HEK293 (cell line): ENCODE data around the gene FBXL13.

ENCODE experiments used
- CTCF ChIA-PET: fragments of 350-600 bp; formaldehyde crosslinking; extraction: SDS; loops from one replicate; lab custom pipeline; 2021; ENCODE audit warnings: antibody characterized with exemption; lab: Yijun Ruan, JAX
- POLR2A ChIA-PET: fragments of 300-600 bp; formaldehyde crosslinking; extraction: SDS; loops from one replicate; lab custom pipeline; 2020; ENCODE audit warnings: antibody characterized with exemption, inconsistent platforms; lab: Yijun Ruan, JAX
- H3K27ac ChIP-seq: fragments of 200-500 bp; sonication (Bioruptor generic); 2 replicates; pipeline ENCODE4 v1.5.1; 2014; ENCODE audit warnings: low read depth, low read length, control low read depth, inconsistent platforms; ENCODE audit errors: extremely low read depth
- H3K36me3 ChIP-seq, 2 experiments: fragments of 200-500 bp in 1 of 2; sonication (Bioruptor generic) in 1 of 2; 1 replicate in 1 of 2; 2 replicates in 1 of 2; pipeline ENCODE4 v1.5.1; 2014 to 2017; ENCODE audit warnings: inconsistent platforms in 2 of 2, low read length in 2 of 2; ENCODE audit not compliant: control insufficient read depth in 2 of 2, insufficient read depth in 1 of 2
- H3K4me1 ChIP-seq: fragments of 200-500 bp; sonication (Bioruptor generic); 2 replicates; pipeline ENCODE4 v1.5.1; 2014; ENCODE audit warnings: mild to moderate bottlenecking, low read length, inconsistent platforms; ENCODE audit not compliant: control insufficient read depth, insufficient read depth
- H3K4me3 ChIP-seq: 2 replicates; pipeline ENCODE4 v1.5.1; 2011; ENCODE audit warnings: low read depth, mild to moderate bottlenecking, control low read depth, low read length, moderate library complexity
- H3K9me3 ChIP-seq: fragments of 200-500 bp; sonication (Bioruptor generic); 2 replicates; pipeline ENCODE4 v1.5.1; 2014; ENCODE audit warnings: low read depth, low read length, inconsistent platforms; ENCODE audit not compliant: control insufficient read depth, insufficient read depth
- AEBP2 ChIP-seq: fragments of 450-650 bp; formaldehyde crosslinking; IDR thresholded peaks from 2 replicates; pipeline ENCODE4 v1.5.1; 2016; ENCODE audit warnings: missing biosample characterization, missing genetic modification characterization, borderline replicate concordance
- BCL6B ChIP-seq: fragments of 450-650 bp; formaldehyde crosslinking; IDR thresholded peaks from 2 replicates; pipeline ENCODE4 v1.5.1; 2017; ENCODE audit warnings: missing biosample characterization, missing genetic modification characterization
- ZFP69B ChIP-seq: fragments of 450-650 bp; formaldehyde crosslinking; IDR thresholded peaks from 2 replicates; pipeline ENCODE4 v1.5.1; 2016; ENCODE audit warnings: missing biosample characterization, missing genetic modification characterization
- ZNF157 ChIP-seq: fragments of 450-650 bp; formaldehyde crosslinking; IDR thresholded peaks from 2 replicates; pipeline ENCODE4 v1.5.1; 2016; ENCODE audit warnings: missing biosample characterization, missing genetic modification characterization
- ZNF501 ChIP-seq: fragments of 450-650 bp; formaldehyde crosslinking; IDR thresholded peaks from 2 replicates; pipeline ENCODE4 v1.5.1; 2016; ENCODE audit warnings: missing biosample characterization, missing genetic modification characterization
- ZNF510 ChIP-seq: fragments of 450-650 bp; formaldehyde crosslinking; IDR thresholded peaks from 2 replicates; pipeline ENCODE4 v1.5.1; 2018; ENCODE audit warnings: mild to moderate bottlenecking, missing genetic modification characterization, missing biosample characterization; ENCODE audit not compliant: insufficient replicate concordance
- ZNF629 ChIP-seq: fragments of 450-650 bp; formaldehyde crosslinking; IDR thresholded peaks from 2 replicates; pipeline ENCODE4 v1.5.1; 2017; ENCODE audit warnings: missing biosample characterization, missing genetic modification characterization
- ZNF707 ChIP-seq: fragments of 450-650 bp; formaldehyde crosslinking; IDR thresholded peaks from 2 replicates; pipeline ENCODE4 v1.5.1; 2016; ENCODE audit warnings: missing biosample characterization, missing genetic modification characterization
- ZNF830 ChIP-seq: fragments of 450-650 bp; IDR thresholded peaks from 2 replicates; pipeline ENCODE4 v1.5.0; 2018; ENCODE audit warnings: missing biosample characterization, missing genetic modification characterization, low read depth, mild to moderate bottlenecking, moderate library complexity
- ZSCAN16 ChIP-seq: fragments of 450-650 bp; formaldehyde crosslinking; IDR thresholded peaks from 2 replicates; pipeline ENCODE4 v1.5.1; 2016; ENCODE audit warnings: missing biosample characterization, missing genetic modification characterization
- TF ChIP-seq, protein P1 (sequence below): fragments of 450-650 bp; formaldehyde crosslinking; IDR thresholded peaks from 2 replicates; pipeline ENCODE4 v1.5.1; 2016; ENCODE audit warnings: missing biosample characterization, missing genetic modification characterization
- TF ChIP-seq, protein P2 (sequence below): fragments of 450-650 bp; IDR thresholded peaks from 2 replicates; pipeline ENCODE4 v1.5.1; 2018; ENCODE audit warnings: missing biosample characterization, mild to moderate bottlenecking, missing genetic modification characterization
- TF ChIP-seq, protein P3 (sequence below): fragments of 450-650 bp; formaldehyde crosslinking; IDR thresholded peaks from 2 replicates; pipeline ENCODE4 v1.5.1; 2016; ENCODE audit warnings: missing biosample characterization, missing genetic modification characterization

Gene FBXL13

DNA sequence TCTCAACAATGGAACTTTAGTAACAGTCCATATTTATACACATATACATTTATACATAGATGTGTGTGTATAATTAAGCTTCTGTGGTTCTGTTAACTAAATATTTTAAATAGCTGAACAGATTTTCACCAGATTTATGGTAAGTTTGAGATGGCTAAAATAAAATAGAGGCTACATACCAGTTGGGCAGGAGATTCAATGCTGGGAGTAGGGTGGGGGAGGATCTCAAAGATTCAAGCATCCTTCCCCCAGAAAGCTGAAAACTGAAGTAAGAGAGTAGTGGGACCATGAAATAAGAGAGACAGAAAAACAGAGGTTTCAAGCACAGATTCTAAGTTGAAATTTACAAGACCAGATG is 147.8 kb downstream of the FBXL13 start (continued):
- TF ChIP-seq, protein P1, sequence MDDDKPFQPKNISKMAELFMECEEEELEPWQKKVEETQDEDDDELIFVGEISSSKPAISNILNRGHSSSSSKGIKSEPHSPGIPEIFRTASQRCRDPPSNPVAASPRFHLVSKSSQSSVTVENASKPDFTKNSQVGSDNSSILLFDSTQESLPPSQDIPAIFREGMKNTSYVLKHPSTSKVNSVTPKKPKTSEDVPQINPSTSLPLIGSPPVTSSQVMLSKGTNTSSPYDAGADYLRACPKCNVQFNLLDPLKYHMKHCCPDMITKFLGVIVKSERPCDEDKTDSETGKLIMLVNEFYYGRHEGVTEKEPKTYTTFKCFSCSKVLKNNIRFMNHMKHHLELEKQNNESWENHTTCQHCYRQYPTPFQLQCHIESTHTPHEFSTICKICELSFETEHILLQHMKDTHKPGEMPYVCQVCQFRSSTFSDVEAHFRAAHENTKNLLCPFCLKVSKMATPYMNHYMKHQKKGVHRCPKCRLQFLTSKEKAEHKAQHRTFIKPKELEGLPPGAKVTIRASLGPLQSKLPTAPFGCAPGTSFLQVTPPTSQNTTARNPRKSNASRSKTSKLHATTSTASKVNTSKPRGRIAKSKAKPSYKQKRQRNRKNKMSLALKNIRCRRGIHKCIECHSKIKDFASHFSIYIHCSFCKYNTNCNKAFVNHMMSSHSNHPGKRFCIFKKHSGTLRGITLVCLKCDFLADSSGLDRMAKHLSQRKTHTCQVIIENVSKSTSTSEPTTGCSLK (tag by site-specific recombination) = no peak

- Histone ChIP-seq H3K36me3 (no peaks in the 10 kb centered on the region), H3K27ac (no peak overlapping the region), H3K4me1 (no peaks in the 10 kb centered on the region), H3K4me3 (no peak overlapping the region)
- POLR2A ChIA-PET = interaction anchor here (0.6 kb wide), 1 partner anchor 56 kb away, joined by 4 read pairs; no protein-coding TSS in a partner anchor
- CTCF ChIA-PET = interaction anchor here (0.7 kb wide), 2 partner anchors 104 to 137 kb away, joined by 3 read pairs; no protein-coding TSS in a partner anchor
- no peak for TF ChIP-seq BCL6B (tag by site-specific recombination)
- no peak for TF ChIP-seq ZNF501 (tag by site-specific recombination)
- no peak for TF ChIP-seq ZNF707 (tag by site-specific recombination)
- TF ChIP-seq ZNF510 = no peak
- no peak for TF ChIP-seq ZNF629 (tag by site-specific recombination)
- no peak for TF ChIP-seq ZNF157 (tag by site-specific recombination)
- TF ChIP-seq AEBP2 = no peak
- no peak for TF ChIP-seq ZFP69B (tag by site-specific recombination)
- TF ChIP-seq, protein P2, sequence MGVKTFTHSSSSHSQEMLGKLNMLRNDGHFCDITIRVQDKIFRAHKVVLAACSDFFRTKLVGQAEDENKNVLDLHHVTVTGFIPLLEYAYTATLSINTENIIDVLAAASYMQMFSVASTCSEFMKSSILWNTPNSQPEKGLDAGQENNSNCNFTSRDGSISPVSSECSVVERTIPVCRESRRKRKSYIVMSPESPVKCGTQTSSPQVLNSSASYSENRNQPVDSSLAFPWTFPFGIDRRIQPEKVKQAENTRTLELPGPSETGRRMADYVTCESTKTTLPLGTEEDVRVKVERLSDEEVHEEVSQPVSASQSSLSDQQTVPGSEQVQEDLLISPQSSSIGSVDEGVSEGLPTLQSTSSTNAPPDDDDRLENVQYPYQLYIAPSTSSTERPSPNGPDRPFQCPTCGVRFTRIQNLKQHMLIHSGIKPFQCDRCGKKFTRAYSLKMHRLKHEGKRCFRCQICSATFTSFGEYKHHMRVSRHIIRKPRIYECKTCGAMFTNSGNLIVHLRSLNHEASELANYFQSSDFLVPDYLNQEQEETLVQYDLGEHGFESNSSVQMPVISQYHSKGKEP (tag by site-specific recombination) = no peak
- TF ChIP-seq ZNF830 (tag by site-specific recombination) = no peak
- TF ChIP-seq ZSCAN16 (tag by site-specific recombination) = no peak
- TF ChIP-seq, protein P3, sequence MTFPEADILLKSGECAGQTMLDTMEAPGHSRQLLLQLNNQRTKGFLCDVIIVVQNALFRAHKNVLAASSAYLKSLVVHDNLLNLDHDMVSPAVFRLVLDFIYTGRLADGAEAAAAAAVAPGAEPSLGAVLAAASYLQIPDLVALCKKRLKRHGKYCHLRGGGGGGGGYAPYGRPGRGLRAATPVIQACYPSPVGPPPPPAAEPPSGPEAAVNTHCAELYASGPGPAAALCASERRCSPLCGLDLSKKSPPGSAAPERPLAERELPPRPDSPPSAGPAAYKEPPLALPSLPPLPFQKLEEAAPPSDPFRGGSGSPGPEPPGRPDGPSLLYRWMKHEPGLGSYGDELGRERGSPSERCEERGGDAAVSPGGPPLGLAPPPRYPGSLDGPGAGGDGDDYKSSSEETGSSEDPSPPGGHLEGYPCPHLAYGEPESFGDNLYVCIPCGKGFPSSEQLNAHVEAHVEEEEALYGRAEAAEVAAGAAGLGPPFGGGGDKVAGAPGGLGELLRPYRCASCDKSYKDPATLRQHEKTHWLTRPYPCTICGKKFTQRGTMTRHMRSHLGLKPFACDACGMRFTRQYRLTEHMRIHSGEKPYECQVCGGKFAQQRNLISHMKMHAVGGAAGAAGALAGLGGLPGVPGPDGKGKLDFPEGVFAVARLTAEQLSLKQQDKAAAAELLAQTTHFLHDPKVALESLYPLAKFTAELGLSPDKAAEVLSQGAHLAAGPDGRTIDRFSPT (tag by site-specific recombination) = no peak
- TF ChIP-seq, all 188 proteins: peak for 0
- no peaks in the 10 kb centered on the region for H3K9me3 ChIP-seq
Observed at GRCh38 chr7:102925976-102926782, 148.4 kb downstream of the FBXL13 start.
